Upper lobe of left lung (tissue), 6 donors: Measurements from ENCODE around the gene TWNK. TPM values are rescaled to one million over a fixed set of nuclear protein-coding genes. Genes with fewer than 3 reads are reported as not detected.

Experiments used
- ATAC-seq, 2 donors: fragments of 200-7000 bp; cut with Tn5 transposase; one replicate each; pipeline ENCODE4 v1.9.1; 2022; ENCODE audit warnings: mild to moderate bottlenecking in 2 of 2, moderate library complexity in 2 of 2; ENCODE audit not compliant: low FRiP score in 2 of 2
- DNase-seq, 2 donors: peaks; one replicate each; pipeline ENCODE4 v3.0.0-alpha.2; 2019 to 2020
- H3K27ac ChIP-seq, 4 donors: fragments of 200-600 bp; sonication (generic); one replicate each; pipeline ENCODE4 v1.5.1; 2016 to 2019
- H3K27me3 ChIP-seq, 4 donors: fragments of 200-600 bp; sonication (generic); one replicate each; pipeline ENCODE4 v1.5.1; 2017 to 2019
- H3K36me3 ChIP-seq, 4 donors: fragments of 200-600 bp; sonication (generic); one replicate each; pipeline ENCODE4 v1.5.1; 2016 to 2019
- H3K4me1 ChIP-seq, 4 donors: fragments of 200-600 bp; sonication (generic); one replicate each; pipeline ENCODE4 v1.5.1; 2018 to 2019
- H3K4me3 ChIP-seq, 4 donors: fragments of 200-600 bp; sonication (generic); one replicate each; pipeline ENCODE4 v1.5.1; 2017 to 2019; ENCODE audit warnings: mild to moderate bottlenecking in 2 of 4, moderate library complexity in 1 of 4
- H3K9me3 ChIP-seq, 4 donors: fragments of 200-600 bp; sonication (generic); one replicate each; pipeline ENCODE4 v1.5.1; 2018 to 2019
- EP300 ChIP-seq, 4 donors: sonication (generic); formaldehyde crosslinking; IDR thresholded peaks; one replicate each; pipeline ENCODE4 v1.5.1; 2017; ENCODE audit warnings: antibody characterized with exemption in 4 of 4, control low read depth in 2 of 4
- POLR2A ChIP-seq, 4 donors: fragments of 450-650 bp; IDR thresholded peaks; one replicate each; pipeline ENCODE4 v1.5.1; 2016 to 2017; ENCODE audit warnings: antibody characterized with exemption in 4 of 4, mild to moderate bottlenecking in 2 of 4
- POLR2AphosphoS5 ChIP-seq, 2 donors: sonication (generic); formaldehyde crosslinking; IDR thresholded peaks; one replicate each; pipeline ENCODE4 v1.5.1; 2017; ENCODE audit warnings: antibody characterized with exemption in 2 of 2
- WGBS, 2 donors: methylation state at CpG; one replicate each; pipeline ENCODE4 v1.1.5; 2017 to 2018; 5-methylcytosine and 5-hydroxymethylcytosine counted together
- total RNA-seq, 6 donors: library from RNA; depleted of rRNA in 4 of 6; stranded (reverse); fragments of >200 nt in 4 of 6; gene quantifications; one replicate each; pipeline versions ENCODE4 v1.1.0 to v1.2.1, GENCODE V29; 2016 to 2021
- TF ChIP-seq, protein P1 (sequence below), 6 experiments: fragments of 450-650 bp in 4 of 6; fragments of 200-600 bp in 2 of 6; sonication (generic) in 2 of 6; IDR thresholded peaks; one replicate each; pipeline ENCODE4 v1.5.1; 2016 to 2019; ENCODE audit warnings: antibody characterized with exemption in 6 of 6
- donor health status: DM: no; HTN: no; CAD: no; lungs with moderate emphysema.
- donor health status: DM: no; HTN: yes; CAD: no; lungs with severe emphysema.

TWNK gene
- total RNA-seq, 6 donors from 2014 or later, result 2.6 to 9.1 (median 5.8) TPM

DNA sequence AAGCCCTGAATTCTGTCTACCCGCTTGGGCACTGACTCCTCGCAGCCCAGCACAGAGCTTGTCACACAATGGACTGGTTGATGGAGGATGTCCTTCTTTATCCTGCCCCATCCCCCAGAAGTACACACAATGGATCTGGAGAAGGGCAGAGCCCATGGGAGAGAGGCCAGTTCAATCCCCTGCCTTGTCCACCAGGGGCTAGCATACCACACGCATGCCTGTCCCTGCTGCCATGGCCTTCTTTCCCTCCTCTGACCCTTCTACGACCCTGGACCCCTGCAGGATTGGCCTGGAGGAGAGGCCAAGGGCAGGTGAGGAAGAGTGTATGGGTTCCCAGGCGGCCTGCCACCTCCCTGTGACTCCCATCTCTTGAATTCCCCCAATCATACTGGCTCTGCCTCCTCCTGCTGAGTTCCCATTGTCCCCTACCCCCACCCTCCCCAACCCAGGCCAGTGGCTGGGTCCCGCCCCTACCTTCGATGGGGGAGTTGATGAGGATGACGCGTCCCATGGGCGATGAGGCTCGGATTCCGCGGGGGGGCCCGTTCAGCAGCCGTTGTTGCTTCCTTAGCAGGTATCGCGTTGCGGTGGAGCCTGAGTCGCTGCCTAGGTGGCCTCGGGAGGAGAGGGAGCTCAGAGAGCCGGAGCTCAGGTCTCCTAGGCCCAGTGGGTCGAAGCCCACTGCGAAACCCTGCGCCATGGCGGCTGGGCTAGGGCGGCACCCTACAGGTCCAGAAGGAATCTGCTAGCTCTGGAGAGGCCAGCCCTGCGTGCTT, 42.4 kb downstream of the TWNK start:
- ATAC-seq (no peak), DNase-seq (peak in 1 of 2 donors; percentile 76)
- no peak for TF ChIP-seq POLR2A (IDR thresholded peaks at IDR 0.05)
- TF ChIP-seq, protein P1, sequence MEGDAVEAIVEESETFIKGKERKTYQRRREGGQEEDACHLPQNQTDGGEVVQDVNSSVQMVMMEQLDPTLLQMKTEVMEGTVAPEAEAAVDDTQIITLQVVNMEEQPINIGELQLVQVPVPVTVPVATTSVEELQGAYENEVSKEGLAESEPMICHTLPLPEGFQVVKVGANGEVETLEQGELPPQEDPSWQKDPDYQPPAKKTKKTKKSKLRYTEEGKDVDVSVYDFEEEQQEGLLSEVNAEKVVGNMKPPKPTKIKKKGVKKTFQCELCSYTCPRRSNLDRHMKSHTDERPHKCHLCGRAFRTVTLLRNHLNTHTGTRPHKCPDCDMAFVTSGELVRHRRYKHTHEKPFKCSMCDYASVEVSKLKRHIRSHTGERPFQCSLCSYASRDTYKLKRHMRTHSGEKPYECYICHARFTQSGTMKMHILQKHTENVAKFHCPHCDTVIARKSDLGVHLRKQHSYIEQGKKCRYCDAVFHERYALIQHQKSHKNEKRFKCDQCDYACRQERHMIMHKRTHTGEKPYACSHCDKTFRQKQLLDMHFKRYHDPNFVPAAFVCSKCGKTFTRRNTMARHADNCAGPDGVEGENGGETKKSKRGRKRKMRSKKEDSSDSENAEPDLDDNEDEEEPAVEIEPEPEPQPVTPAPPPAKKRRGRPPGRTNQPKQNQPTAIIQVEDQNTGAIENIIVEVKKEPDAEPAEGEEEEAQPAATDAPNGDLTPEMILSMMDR (IDR thresholded peaks at IDR 0.05), result peak in 1 of 6 experiments; percentile 13
- peaks cover 0 to 3% (median 1%) of the 10 kb centered on the region in 4 donors for H3K36me3 ChIP-seq
- no peaks in the 10 kb centered on the region for H3K9me3 ChIP-seq
- H3K4me1 ChIP-seq, result peaks cover 14 to 24% (median 21%) of the 10 kb centered on the region in 4 donors
- WGBS, 2 donors, result 55 to 67% methylated on average over 17 to 19 of the region's 27 CpGs
- no peaks in the 10 kb centered on the region for H3K27me3 ChIP-seq
- no peak overlapping the region for H3K27ac ChIP-seq
- H3K4me3 ChIP-seq, result no peak overlapping the region

DNA sequence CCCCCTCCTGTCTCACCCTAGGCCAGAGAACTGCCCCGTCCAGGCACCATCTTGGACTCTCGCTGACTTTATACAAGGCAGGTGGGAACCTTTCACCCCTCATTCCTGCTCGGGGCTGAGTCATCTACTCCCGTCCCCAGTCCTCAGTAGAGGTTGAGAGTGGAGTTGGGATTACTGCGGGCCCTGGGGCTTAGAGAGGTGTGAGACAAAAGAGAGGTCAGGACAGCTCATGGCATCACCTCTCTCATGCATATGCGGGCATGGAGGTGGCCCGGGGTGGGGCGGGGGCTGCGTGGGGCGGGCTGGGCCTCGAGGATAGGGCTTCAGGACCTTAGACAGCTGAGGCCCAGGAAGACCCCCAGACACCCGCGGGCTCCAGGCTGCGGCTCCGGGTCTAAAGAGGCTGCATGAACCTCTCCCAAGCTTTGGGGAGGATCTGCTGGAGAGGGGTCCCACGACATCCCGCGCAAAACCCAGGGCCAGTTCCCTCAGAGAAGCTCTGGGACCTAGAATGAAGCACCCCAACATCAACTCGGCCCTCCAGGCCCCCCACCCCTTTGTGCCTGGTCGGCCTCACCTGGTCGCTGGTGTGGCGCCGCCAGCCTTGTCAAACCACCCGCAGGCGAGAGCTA, 43.3 kb downstream of the TWNK start:
- Histone ChIP-seq H3K36me3 (peaks cover 0 to 12% (median 10%) of the 10 kb centered on the region in 4 donors), H3K27ac (peak overlapping the region in 3 of 4 donors; percentile 93 to 99 (median 97)), H3K4me3 (peak overlapping the region in 3 of 4 donors; percentile 56 to 87 (median 85)), H3K4me1 (peaks cover 14 to 24% (median 21%) of the 10 kb centered on the region in 4 donors), H3K27me3 (no peaks in the 10 kb centered on the region), H3K9me3 (no peaks in the 10 kb centered on the region)
- DNase-seq (no peak), ATAC-seq (no peak)
- TF ChIP-seq POLR2AphosphoS5 (IDR thresholded peaks at IDR 0.05), result no peak
- no peak for TF ChIP-seq EP300 (IDR thresholded peaks at IDR 0.05)
- TF ChIP-seq POLR2A (IDR thresholded peaks at IDR 0.05), result no peak
- TF ChIP-seq, protein P1 (IDR thresholded peaks at IDR 0.05), result peak in 1 of 6 experiments; percentile 10
- WGBS, 2 donors, result 17 to 26% methylated on average over 9 to 10 of the region's 25 CpGs

DNA sequence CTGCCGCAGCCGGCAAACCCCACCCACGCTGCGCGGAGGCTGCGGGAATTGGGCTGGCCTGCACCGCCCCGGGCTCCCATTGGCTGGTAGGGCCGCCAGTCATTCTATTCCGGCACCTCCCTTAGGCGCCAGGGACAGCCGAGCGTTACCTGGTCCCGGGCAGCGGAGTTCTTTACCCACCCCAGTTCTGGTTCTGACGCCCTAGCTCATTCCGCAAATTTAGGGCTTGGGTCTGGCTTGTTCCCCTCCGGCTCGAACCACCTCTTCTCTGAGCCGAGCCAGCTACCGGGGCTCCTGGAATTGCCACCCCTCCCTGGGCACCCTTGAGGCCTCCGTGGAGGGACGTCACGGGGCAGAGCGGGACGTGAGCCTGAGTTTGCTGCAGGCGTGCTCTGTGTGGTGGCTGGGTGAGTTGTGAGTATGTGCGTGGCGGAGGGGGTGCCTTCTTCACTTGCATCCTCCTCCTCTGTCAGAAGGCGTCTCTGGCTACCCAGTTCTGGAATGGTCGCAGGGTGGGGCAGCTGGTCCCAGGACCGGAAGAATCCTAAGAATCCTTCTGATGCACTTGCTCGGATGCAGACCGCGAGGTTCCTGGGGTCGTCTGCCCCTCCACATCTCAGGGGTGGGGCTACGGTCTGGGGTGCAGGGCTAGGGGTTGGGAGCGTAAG, 43.9 kb downstream of the TWNK start, which contains the start of the genes PDZD7 and SFXN3:
TSS of gene PDZD7 (minus strand) at position 2 of the 668 bp plus-strand sequence. CDS start 910 bp downstream, outside the sequence.
TSS of gene SFXN3 (plus strand) at position 107 of the 668 bp plus-strand sequence. CDS start 3,461 bp downstream, outside the sequence.
- TF ChIP-seq, protein P1 (IDR thresholded peaks at IDR 0.05), result no peak
- TF ChIP-seq POLR2AphosphoS5 (IDR thresholded peaks at IDR 0.05), result peak; percentile 54 to 71
- TF ChIP-seq EP300 (IDR thresholded peaks at IDR 0.05), result no peak
- TF ChIP-seq POLR2A (IDR thresholded peaks at IDR 0.05), result peak in 2 of 4 donors; percentile 58 to 79
- no peaks in the 10 kb centered on the region for H3K9me3 ChIP-seq
- ATAC-seq (peak; percentile 93 to 94), DNase-seq (peak; percentile 97 to 98)
- 0% methylated on average over 7 to 26 of the region's 38 CpGs for WGBS, 2 donors
- peak within 1 kb of the TSS; percentile 93 to 99 (median 96) for H3K27ac ChIP-seq
- peak within 1 kb of the TSS; percentile 56 to 87 (median 80) for H3K4me3 ChIP-seq
- H3K36me3 ChIP-seq, result peaks cover 0 to 19% (median 16%) of the 10 kb centered on the region in 4 donors
- H3K4me1 ChIP-seq, result peaks cover 14 to 24% (median 21%) of the 10 kb centered on the region in 4 donors
- no peaks in the 10 kb centered on the region for H3K27me3 ChIP-seq

- H3K4me1 ChIP-seq, result peaks cover 14 to 24% (median 21%) of the 10 kb centered on the region in 4 donors
- WGBS, 2 donors, result 0 to 2% methylated on average over 9 to 27 of the region's 47 CpGs
- no peaks in the 10 kb centered on the region for H3K9me3 ChIP-seq
- peaks cover 6 to 26% (median 24%) of the 10 kb centered on the region in 4 donors for H3K36me3 ChIP-seq
- no peaks in the 10 kb centered on the region for H3K27me3 ChIP-seq
- ATAC-seq (peak; percentile 79 to 87), DNase-seq (peak; percentile 83 to 97)
- H3K27ac ChIP-seq, result peak overlapping the region; percentile 93 to 99 (median 96)
- peak in 2 of 4 donors; percentile 54 to 79 for TF ChIP-seq POLR2A (IDR thresholded peaks at IDR 0.05)
- peak; percentile 73 to 78 for TF ChIP-seq POLR2AphosphoS5 (IDR thresholded peaks at IDR 0.05)
- TF ChIP-seq, protein P1 (IDR thresholded peaks at IDR 0.05), result no peak
- TF ChIP-seq EP300 (IDR thresholded peaks at IDR 0.05), result no peak
- peak overlapping the region; percentile 56 to 87 (median 80) for H3K4me3 ChIP-seq
Observed at GRCh38 chr10:101031796-101032636, 44.7 kb downstream of the TWNK start.
